Myometrial cell (primary cell): ENCODE measurements around the gene DEGS1. TPM values are rescaled to one million over a fixed set of nuclear protein-coding genes. Genes with fewer than 3 reads are reported as not detected.

ENCODE experiments used
- total RNA-seq: library from RNA; depleted of rRNA; stranded (reverse); fragments of >200 nt; gene quantifications from 2 replicates; pipeline ENCODE4 v1.2.3, GENCODE V29; 2015

DEGS1 gene
- total RNA-seq, result 121 and 129 TPM in 2 replicates

GRCh38 chr1:224182866-224183590 is at the start of gene DEGS1:
Gene DEGS1 (plus strand): TSS chr1:224183240. CDS start chr1:224183337, 97 bp downstream.

Other genes with a start within 250 kb of the DEGS1 start
- gene FBXO28, start 69.1 kb upstream of the DEGS1 start, total RNA-seq, result 15.0 and 21.4 TPM in 2 replicates
- gene NVL, start 146.9 kb downstream of the DEGS1 start, total RNA-seq, result 16.8 and 17.0 TPM in 2 replicates
- 68.2 and 75.8 TPM in 2 replicates for gene CNIH4, start 173.6 kb downstream of the DEGS1 start, total RNA-seq